Central memory CD4-positive, alpha-beta T cell (primary cell): ENCODE results near the gene GSTT4.
"Not testable (repeated sequence)": the region's sequence is repeated elsewhere in the genome, so short reads cannot be mapped to it uniquely, and the experiment has no call there.

Experiments used
- DNase-seq: peaks from one replicate; pipeline ENCODE4 v3.0.0; 2022

GSTT4 gene

DNA sequence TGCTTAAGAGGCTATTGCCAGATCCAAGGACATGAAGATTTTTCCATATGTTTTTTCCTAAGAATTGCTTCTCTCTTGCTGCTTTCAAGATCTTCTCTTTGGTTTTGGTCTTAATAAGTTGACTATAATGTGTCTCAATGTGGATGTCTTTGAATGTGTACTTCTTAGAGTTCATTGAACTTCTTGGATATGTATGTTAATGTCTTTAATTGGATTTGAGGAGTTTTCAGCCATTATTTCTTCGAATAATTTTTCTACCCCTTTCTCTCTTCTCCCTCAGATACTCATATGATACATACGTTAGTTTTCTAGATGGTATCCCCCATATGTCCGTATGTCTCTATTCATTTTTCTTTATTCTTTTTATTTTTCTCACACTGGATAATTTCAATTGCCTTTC, 19.1 kb upstream of the GSTT4 start:
- no peak for DNase-seq

- no peak for DNase-seq
Observed at GRCh38 chr22:24023204-24023789, 18.0 kb upstream of the GSTT4 start.

DNA sequence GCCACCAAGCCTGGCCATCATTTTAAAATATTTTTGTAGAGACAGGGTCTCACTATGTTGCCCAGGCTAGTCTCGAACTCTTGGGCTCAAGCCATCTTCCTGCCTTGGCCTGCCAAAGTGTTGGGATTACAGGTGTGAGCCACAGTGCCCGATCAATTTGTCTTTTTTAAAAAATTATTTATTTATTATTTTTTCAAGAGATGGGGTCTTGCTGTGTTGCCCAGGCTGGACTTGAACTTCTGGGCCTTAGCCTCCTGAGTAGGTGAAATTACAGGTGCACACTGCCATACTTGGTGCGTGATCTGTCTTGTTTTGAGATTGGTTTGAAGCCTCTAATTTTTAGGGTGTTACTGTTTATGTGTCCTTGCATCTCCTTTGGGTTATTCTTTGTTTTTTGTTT, 16.1 kb upstream of the GSTT4 start:
- no peak for DNase-seq

GRCh38 chr22:24016156-24016555, 10.9 kb upstream of the GSTT4 start:
- DNase-seq = no peak

DNA sequence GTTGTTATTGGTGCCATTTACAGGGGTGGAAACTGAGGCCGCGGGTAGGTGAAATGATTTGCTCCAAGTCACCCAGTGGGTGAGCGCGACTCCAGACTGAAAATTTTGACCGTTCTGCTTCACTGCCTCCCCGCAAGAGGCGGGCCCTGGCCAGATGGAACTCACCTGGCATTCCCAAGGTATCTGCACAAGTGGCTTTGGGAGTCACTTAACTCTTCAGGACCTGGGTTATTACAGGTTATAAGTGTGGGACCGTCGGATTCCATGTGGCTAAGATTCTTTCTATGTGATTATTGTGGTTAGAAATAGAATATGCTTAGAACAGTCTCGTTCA, 6.4 kb upstream of the GSTT4 start:
- no peak for DNase-seq

DNA sequence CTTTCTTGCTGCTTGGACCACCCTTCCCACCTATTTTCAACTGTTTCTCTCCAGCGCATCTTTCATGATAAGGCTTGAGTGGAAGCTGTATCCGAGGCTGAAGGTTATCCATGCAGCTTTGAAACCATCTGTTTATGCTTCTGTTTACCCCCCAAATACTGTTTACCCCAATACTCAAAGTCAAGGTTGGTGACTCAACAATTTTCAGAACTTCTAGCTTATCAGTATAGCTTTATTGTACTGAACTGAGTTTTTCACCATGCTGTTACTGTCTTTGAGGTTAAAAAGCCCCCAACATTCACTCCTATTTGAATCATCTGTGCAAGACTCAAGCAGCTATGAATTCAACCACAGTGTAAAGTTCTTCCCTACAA, 4.8 kb upstream of the GSTT4 start:
- DNase-seq = no peak

DNA sequence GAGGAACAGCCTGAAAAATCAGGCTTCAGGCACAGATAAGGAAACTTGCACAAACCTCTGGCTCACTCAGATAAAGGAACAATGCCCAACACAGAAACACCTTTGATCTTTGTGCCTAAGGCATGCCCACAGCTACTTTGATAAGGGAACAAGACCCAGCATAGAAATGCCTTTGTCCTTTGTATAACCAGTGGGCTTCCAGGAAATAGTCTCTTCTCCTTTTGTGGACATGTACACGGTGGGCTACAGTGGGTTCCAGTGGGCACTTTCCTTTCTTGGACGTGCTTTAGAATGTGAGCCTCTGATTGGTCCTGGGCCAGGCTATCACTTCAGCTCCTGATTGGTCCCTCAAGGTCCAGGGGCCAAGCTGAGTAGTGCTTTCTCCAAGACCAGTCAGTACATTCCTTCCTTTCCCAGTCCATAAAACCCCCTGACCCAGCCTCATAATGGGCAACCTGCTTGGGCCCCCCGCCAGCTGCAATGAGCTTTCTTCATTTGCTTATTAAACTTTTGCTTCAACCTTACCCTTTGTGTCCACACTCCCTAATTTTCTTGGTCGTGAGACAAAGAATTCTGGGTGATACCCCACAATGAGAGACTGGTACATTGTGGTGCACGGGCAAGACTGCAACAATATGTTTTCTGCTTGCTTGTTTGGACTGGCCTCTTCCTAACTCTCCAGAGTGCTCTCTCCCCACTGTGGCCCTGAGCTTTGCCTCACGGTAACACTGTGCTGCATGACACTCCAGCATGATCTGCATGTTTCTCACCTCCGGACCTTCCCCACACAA, 4.2 kb upstream of the GSTT4 start:
- DNase-seq = no peak

DNA sequence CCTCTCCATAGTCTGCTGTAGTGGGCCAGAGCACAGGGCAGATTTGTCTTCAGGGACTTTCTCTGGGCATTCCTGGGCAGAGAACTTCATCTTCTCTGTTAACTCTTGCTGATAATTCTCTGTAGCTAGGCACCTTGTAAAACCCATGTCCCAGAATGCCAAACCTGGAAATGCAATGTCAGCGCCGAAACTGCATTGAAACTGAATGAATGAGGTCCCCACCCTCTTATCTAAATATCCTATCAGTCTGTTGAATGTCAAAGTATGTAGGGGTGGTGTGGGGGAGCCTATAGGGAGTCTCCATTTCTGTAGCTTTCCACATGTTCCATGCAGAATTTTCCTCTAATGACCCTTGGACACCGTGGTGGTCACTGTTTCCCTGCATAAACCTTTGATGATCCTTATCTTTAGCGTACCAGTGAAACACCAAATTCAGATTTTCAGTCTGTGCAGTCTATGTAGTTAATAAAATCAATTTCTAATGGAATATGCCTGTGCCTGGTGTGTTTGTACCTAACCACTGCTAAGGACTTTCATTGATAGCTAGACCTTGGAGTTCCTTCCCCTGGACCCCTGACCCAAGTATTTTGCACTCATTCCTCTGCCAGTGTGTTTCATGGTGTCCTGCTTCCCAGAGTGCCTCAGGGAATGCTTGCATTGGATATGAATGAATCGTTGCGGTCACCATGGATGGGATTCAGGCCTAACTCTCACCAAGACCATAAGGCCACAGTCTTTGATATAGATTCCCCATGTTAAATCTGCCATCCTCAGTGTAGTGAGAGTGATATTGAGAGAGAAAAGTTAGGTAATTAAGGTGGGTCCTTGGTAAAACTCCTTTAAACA, 3.4 kb upstream of the GSTT4 start:
- no peak for DNase-seq

DNA sequence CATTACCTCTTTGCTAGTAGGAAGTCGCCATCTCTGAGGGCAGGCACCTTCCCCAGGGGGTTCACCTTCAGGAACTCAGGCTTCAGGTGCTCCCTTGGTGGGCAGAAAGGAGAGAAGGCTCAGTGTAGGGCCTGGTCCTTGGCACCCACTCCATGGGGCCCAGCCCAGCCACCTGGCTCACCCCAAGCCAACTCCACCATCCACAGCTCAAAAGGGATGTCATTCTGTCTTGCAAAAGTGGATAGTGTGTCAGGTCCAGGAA, 2.7 kb upstream of the GSTT4 start:
- no peak for DNase-seq

DNA sequence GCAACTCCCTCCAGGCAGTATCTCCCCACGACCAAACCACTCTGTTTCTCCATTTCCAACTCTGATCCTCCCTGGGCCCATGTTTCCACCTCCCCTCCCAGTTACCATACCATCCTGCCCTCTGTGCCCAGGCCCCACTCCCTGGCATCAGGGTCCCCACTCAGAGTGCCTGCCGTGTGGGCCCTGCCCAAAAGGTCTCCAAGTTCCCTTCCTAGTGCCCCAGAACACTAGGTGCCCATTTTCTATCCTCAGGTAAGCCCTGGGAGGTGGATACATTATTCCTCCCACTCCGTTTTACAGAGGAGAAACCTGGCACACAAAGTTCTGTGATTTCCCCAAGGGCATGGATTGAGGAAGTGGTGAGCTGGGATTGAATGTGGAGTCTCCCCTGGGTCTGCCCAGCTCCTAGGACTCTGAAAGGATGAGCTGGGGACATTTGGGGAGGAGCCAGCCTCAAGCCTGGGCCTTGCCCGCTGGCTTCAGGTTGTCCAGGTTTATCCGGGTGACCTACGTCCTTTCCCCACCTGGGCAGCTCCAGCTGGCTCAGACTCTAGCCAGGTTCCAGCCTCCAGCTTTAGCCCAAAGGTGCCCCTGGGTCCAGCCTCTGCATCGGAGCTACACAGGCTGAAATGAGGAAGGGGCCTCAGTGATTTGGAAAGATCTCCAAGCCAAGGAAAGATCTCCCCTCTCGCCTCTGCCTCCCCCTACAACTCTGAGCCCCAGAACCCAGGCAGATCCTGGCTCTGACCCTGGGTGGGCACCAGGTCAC, 2.2 kb upstream of the GSTT4 start:
- DNase-seq = no peak

DNA sequence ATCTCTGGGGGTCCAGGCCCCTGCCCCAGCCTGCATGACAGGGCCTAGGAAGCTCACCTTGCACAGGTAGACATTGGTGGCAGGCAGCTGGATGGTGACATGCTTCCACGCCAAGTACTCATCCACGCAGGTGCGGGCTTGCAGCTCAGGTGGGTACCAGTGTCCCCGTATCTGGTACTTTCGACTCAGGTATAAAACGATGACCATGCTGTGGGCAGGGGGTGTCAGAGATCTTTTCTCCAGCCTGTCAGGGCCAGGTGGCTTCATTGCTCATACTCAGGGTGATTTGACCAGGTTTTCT, 1.6 kb upstream of the GSTT4 start:
- no peak for DNase-seq

- no peak for DNase-seq
Observed at GRCh38 chr22:24006207-24006913, 1.1 kb upstream of the GSTT4 start.

DNA sequence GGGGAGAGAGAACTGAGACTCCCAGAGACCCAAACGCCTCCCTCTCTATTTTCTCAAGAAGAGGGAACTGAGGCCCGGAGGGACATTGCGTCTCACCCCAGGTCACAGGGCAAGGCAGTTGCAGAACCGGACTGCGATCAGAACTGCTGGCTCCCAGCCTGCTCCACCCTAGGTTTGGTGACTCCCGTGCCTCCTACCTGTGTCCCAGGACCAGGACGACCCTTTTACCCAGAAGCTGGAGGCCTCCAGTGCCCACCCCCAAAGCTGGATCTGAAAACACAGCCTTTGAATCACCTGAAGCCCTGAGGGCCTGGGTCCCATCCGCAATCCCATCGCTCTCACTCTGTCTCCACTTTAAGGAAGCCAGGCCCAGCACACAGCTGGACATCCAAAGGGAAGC, 1.4 kb downstream of the GSTT4 start:
- DNase-seq = no peak

- DNase-seq = no peak
Observed at GRCh38 chr22:24002851-24003250, 2.4 kb downstream of the GSTT4 start.

DNA sequence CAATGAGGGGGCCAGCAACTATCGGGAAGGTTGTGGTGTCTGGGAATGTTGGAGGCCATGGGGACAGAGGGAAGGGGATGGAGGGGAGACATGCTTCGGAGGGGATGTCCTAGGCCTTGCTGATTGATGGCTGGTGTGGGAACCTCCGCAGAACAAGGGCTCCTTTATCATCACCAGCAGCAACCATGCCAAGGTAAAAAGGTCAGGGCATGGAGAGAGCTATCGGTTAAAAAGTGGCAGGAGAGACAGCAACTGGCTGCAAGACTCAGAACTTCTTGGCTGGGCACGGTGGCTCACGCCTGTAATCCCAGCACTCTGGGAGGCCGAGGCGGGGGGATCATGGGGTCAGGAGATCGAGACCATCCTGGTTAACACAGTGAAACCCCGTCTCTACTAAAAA, 3.0 kb downstream of the GSTT4 start:
- DNase-seq = no peak

- no peak for DNase-seq
Observed at GRCh38 chr22:24001314-24001713, 3.9 kb downstream of the GSTT4 start.

DNA sequence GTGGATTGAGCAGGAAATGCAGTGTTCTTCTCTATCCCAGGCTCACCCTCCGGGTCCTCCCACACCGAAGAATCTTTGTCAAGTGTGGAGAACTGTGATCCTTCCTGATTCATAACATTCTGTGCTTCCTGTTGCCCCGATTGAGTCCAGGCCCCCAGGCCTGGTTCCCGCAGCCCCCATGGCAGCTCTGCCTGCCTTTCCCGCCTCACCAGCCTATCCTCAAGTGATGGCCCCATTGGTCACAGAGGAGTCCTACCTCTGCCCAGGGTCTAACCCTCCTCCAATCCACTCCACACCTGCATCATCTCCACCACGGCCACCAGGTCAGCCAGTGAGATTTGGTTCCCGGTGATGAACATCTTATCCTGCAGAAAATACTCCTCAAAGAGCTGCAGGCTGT, 5.5 kb downstream of the GSTT4 start:
- DNase-seq = not testable (repeated sequence)

DNA sequence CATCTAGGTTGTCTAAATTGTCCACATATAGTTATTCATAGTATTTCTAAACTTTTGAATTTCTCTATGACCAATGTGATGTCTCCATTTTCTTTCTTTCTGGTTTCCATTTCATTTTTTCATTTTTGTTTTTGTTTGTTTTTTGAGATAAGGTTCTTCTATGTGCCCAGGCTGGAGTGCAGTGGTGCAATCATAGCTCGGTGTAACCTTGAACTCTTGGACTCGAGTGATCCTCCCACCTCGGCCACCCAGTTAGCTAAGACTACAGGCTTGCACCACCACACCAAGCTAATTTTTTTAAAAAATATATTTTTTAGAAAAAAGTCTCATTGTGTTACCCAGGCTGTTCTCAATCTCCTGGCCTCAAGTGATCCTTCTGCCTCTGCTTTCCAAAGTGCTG, 8.2 kb downstream of the GSTT4 start:
- no peak for DNase-seq

- DNase-seq = not testable (repeated sequence)
Observed at GRCh38 chr22:23993581-23994177, 11.6 kb downstream of the GSTT4 start.

- not testable (repeated sequence) for DNase-seq
Observed at GRCh38 chr22:23993080-23993479, 12.2 kb downstream of the GSTT4 start.

DNA sequence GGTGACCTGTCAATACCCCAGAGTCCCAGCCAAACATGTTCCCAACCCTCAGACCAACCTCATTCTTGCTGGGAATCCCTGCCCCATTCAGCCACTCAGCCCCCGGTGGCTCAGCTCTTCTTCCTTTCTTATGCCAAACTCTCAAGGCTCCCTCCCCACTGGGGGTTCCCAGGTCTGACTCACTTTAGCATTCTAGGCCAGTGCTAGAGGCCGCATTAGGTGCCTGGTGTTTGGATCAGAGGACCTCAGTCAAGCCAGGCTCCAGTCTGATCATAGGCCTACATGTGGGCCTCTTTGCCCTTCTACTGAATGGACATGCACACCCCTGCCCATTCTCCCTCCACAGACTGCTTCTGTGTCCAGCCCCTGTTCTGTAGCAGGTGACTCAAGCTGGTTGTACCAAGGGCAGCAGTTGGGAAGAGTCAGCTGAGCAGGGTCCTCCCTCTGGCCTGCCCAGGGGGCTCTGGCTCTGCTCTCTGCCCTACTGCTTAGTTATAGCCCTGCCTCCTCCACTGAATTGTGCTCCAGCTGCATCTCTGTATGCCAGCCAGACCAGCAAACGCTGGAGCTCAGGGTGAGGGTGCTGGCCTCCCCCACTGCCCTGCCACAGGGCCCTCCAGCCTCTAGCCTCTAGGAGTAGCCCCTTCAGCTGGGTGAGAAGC, 15.5 kb downstream of the GSTT4 start:
- not testable (repeated sequence) for DNase-seq

DNA sequence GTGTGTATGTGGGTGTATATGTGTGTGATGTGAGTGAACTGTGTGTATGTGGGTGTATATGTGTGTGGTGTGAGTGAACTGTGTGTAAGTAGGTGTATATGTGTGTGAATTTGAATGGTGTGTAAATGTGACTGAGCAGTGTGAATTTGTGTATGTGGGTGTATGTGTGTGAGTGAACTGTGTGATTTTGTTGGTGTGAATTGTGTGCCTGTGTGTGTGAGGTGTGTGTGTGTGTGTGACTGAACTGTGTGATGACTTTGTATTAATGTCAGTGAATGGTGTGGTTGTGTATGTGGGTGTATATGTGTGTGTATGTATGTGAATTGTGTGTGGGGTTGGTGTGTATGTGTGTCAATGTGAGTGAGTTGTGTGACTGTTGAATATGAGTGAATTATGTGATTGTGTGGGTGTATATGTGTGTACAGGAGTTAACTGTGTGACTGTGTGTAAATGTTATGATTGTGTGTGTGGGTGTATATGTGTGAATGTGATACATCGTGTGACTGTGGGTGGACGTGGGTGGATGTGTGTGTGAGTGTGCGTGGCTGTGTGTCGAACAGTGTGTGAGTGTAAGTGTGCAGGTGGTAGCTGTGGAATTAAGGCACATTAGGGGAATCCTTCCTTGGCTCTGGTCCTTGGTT, 18.6 kb downstream of the GSTT4 start:
- not testable (repeated sequence) for DNase-seq
